NCI-H2171 treated with DMSO at 0.1 percent for 48 hours (cell line): ENCODE data around the gene SRD5A1.

ENCODE experiments used
- DNase-seq: peaks from one replicate; lab custom pipeline; 2025; lab: John Stamatoyannopoulos, UW

Gene SRD5A1, protein sequence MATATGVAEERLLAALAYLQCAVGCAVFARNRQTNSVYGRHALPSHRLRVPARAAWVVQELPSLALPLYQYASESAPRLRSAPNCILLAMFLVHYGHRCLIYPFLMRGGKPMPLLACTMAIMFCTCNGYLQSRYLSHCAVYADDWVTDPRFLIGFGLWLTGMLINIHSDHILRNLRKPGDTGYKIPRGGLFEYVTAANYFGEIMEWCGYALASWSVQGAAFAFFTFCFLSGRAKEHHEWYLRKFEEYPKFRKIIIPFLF

GRCh38 chr5:6632888-6633468 is at the start of gene SRD5A1, which contains the start of gene NSUN2:
Gene SRD5A1, plus strand, starts transcription at chr5:6633440. Its CDS starts 137 bp downstream, at chr5:6633577.
Gene NSUN2, minus strand, starts transcription at chr5:6633044. Its CDS starts 65 bp downstream, at chr5:6632979.
- peak; percentile 95 for DNase-seq

DNA sequence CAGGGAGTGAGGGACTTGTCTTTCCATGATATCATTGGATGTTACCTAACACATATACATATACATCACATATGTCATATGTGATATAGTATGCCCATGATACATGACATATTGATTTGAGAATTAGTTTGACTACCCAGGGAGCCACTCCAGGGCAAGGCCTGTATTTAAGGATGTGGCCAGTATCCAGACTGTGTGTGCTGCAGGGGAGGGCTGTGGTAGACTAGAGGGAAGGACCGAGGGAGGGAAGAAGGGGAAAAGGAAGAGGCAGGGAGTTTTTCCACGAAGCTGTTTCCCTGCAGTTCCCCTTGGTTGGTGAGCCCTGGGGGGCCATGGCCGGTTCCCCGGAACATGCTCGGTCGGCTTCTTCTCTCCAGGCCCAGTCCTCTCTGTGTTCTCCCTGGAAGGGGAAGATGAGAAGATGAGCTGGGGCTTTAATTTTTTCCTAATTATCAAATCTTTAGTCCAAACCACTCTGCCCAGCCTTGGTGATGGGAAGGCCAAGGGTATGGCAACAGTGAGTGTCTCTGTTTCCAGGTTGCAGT is 49.1 kb upstream of the SRD5A1 start:
- DNase-seq = no peak

GRCh38 chr5:6584727-6585126 is 48.5 kb upstream of the SRD5A1 start:
- no peak for DNase-seq

DNA sequence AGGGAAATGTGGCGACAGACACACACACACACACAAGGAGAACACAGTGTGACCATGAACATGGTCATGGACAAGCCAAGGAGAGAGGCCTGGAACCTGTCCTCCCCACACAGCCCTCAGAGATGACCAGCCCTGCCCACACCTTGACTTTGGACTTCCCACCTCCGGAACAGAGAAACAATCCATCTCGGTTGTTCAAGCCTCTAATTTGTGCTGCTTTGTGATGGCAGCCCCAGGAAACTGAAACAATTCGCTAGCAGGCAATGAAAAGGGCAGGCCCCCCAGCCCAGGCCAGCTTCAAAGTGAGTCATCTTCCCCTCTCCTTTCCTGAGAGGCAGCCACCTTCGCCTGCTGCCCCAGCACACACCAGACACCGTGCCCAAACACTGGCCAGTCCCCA is 48.1 kb upstream of the SRD5A1 start:
- no peak for DNase-seq

- no peak for DNase-seq
Measured at GRCh38 chr5:6585939-6586646, 47.1 kb upstream of the SRD5A1 start.

GRCh38 chr5:6586647-6587042 is 46.6 kb upstream of the SRD5A1 start:
- DNase-seq = no peak

- DNase-seq = no peak
Measured at GRCh38 chr5:6587171-6587570, 46.1 kb upstream of the SRD5A1 start.

GRCh38 chr5:6590581-6590980 is 42.7 kb upstream of the SRD5A1 start:
- DNase-seq = no peak

DNA sequence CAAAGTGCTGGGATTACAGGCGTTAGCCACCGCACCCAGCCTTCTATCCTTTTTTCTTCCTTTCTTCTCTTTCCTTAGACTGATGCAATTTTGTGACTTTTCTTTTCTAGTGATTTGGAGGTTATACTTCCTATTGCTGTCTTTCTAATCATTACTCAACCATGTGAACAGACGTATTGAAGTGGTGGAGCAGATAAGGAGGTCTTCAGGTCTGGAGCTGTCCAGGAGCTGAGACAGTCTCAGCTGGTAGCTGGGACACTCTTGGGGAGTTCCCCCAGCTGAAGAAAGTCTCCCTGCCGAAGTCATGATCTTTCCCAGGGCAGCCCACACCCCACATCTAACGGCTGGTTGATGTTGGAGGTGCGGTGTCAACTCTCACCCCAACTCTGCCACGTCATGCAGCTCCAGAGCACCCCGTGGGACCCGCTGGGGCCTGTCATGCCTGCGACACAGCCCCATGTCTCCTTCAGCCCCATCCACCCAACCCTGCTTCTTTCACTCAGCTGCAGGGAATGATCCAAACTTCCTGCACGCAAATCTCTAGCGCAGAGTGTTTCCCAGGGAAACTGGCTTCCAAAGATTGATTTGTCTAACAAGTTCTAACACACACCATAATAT is 41.5 kb upstream of the SRD5A1 start:
- DNase-seq = no peak

DNA sequence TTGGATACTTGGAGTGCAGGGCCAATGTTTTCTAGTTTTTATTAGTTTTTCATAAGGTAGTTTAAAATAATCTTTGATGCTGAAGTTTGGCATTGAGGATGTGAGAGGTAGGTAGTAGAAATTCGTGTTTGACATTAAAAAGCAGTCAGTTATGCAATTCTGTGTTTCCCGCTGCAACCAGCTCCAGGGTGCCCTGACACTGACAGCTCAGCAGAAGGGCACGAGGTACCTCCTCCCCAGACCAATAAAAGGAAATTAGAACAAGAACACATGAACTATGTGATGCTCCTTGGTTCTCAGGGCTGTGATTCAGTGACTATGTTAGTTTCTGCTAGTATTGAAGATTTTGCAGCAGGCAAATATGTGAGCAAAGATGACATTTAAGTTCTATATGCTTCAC is 40.6 kb upstream of the SRD5A1 start:
- DNase-seq = no peak

DNA sequence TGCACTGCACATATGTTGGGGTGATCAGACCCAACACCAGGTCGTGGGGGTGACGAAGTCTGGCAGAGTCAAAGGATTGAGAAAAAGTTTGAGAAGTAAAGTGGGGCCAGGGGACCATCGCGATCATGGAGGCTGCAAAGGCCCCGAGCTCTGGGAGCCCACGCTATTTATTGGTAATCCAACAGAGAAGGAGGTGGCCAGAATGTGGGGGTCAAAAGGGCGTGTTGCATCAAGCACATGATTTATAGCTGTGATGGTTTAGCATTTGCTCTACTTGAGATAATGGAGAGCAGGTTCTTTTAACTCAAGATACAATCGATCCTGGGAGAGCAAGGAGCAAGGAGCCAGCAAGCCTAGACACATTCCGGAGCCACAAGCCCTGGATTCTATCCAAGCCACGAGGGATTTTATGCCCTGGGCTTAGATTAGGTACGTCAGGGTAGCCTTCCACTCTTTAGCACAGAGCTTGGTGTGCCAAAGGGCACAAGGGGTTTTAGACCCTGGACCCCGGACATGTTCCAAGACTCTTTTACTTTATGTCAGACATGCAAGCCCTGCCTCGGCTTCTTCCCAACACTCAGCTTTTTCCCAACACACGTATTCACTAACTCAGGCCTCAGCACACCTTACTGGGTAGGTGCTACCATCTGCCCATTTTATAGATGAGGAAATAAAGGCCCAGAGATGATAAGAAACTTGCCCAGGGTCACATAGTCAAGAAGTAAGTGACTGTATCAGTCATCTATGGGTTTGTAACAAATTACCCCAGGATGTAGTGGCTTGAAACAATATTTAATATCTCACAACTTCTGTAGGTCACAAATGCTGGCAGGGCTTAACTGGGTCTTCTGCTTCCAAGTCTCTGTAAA is 39.9 kb upstream of the SRD5A1 start:
- no peak for DNase-seq

DNA sequence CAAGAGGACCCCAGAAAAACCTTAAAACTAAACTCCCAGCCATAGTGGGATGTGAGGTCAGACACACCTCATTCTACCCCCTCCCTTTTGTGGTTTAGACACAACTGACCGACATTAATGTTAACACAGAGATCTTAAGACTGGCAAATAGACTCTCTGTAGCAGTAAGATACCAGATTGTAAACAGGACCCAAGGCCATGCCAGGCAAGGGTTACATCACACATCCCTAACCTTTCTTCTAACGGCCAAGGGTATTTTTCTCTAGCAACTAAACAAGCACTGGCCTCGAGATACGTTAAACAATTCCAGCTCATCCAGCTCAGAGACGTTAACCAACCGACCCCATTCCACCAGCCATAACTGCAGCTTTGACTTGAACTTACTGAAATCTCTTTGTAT is 39.2 kb upstream of the SRD5A1 start:
- DNase-seq = no peak

- no peak for DNase-seq
Measured at GRCh38 chr5:6595405-6595804, 37.8 kb upstream of the SRD5A1 start.

- no peak for DNase-seq
Measured at GRCh38 chr5:6596388-6596787, 36.9 kb upstream of the SRD5A1 start.

DNA sequence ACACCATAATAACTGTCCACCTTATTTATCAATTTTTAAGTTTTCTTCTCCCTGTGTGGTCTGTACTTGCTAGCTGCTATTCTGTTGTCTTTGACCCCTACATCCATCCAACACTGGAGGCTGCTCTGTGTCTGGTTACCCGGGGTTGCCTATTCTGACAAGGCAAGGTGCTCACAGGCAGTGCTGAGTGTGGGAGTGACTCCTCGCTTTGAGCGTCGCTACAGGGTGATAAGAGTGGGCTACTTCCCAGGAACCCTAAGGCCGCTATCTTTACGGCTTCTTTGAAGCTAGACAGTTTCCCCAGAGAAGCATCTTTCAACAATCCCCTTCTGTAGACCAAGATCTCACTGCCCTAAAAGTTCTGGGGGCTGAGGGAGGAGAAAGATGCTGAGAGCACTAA is 35.7 kb upstream of the SRD5A1 start:
- DNase-seq = no peak

- no peak for DNase-seq
Measured at GRCh38 chr5:6598351-6598900, 34.8 kb upstream of the SRD5A1 start.

GRCh38 chr5:6599739-6600138 is 33.5 kb upstream of the SRD5A1 start:
- no peak for DNase-seq

DNA sequence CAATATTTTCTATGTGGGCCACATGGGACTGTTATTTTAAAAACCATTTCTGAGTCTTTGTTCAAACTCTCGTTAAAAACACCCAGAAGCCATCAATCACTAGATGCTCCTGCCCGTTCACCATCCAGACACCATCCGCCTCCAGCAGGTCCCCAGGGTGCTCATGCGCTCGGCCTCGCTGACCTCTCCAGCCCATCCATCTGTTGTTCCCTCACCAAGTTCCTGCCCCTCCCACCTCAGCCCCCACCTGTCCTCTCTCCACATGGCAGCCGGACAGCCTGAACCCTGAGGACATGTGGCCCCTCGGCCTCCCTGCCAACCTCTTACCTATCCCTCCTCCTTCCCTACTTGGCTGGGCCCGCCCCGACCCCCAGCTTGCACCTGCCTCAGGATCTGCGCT is 32.0 kb upstream of the SRD5A1 start:
- DNase-seq = no peak

- DNase-seq = no peak
Measured at GRCh38 chr5:6601816-6602215, 31.4 kb upstream of the SRD5A1 start.

DNA sequence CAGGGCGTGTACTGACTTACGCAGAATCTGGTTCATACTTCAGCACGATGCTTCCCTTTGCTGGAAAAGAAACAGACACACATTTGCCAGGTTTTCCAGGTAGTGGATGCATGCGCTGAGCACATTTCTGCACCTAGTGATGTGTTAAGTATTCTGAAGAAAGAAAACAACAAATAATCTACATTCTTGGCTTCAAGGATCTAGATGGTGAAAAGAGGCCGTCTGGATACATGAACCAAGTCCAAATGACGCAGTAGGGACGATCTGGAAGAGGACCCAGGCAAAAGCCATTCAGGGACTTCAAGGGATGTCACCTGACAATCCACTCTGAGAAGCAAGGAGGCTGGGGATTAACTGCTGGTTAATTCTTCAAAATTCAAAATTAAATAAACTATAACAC is 30.8 kb upstream of the SRD5A1 start:
- no peak for DNase-seq

DNA sequence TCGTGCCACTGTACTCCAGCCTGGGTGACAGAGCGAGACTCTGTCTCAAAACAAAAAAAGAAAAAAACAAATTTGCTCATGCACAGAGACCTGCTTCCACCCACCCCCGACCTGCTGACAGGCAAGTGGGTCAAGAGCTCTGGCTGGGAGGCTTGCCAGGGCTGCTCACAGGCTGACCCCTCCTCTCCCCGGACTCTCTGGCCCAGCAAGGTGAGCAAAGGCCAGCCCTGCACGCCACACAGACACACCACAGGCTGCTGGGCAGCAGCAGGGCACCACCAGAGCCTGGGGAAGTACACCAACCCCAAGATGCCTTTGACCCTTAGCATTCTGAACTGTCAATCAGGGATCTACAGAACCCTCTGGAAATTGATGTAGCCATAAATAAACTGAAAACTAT is 29.6 kb upstream of the SRD5A1 start:
- no peak for DNase-seq
